ENCODE measurements around the gene MDGA2. TPM values are rescaled to one million over a fixed set of nuclear protein-coding genes. Genes with fewer than 3 reads are reported as not detected.

Gene MDGA2
- total and polyA plus RNA-seq, 2 of the 8 experiments (the other 6 are each of a cell fraction or from before 2014, with no cell fraction given): 0.11 to 0.69 TPM

DNA sequence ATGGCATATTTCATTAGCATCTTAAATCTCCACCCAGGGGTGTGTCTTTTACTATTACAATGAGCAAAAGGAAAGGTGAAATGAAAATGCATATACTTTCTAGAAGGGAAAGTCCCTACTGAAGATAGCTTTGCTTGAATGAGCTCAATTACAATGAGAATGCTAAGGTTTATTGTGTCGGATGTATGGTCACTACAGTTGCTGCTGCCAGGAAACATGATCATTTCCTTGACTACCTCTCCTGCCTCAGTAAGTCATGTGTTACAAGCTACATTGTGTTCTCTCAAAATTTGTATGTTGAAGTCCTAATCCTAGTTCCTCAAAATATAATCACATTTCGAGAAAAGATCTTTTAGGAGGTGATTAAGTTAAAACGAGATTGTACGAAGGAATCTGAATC is 322.2 kb downstream of the MDGA2 start (continued):
- no peak for TF ChIP-seq CHD7 (IDR thresholded peaks at IDR 0.05; ENCODE audit: insufficient replicate concordance, low read length)
- TF ChIP-seq TBP (IDR thresholded peaks at IDR 0.05; ENCODE audit: low read depth, low read length): no peak

Measured in H1 (cell line).